MM.1S (cell line): ENCODE results near the gene FOXO3.
"Not testable (repeated sequence)": the region's sequence is repeated elsewhere in the genome, so short reads cannot be mapped to it uniquely, and the experiment has no call there.

ENCODE experiments used
- DNase-seq: peaks from one replicate; pipeline ENCODE4 v3.0.0-alpha.2; 2015
- H2AFZ ChIP-seq: fragments of 300-600 bp; sonication (generic); 2 replicates; pipeline ENCODE4 v1.6.0; 2016; ENCODE audit warnings: antibody characterized with exemption, low read length
- H3F3A ChIP-seq: fragments of 300-600 bp; sonication (generic); 2 replicates; pipeline ENCODE4 v1.6.1; 2016; ENCODE audit warnings: mild to moderate bottlenecking, antibody characterized with exemption, low read length, moderate library complexity, mixed read lengths; ENCODE audit not compliant: insufficient read depth
- H3K27ac ChIP-seq: fragments of 300-600 bp; sonication (generic); 2 replicates; pipeline ENCODE4 v1.5.1; 2016; ENCODE audit warnings: mild to moderate bottlenecking, low read length
- H3K27me3 ChIP-seq: fragments of 300-600 bp; sonication (generic); replicated peaks from 2 replicates; pipeline ENCODE4 v1.6.0; 2016; ENCODE audit warnings: low read length; ENCODE audit not compliant: insufficient read depth
- H3K36me3 ChIP-seq: fragments of 300-600 bp; sonication (generic); replicated peaks from 2 replicates; pipeline ENCODE4 v1.6.1; 2016; ENCODE audit warnings: mild to moderate bottlenecking, low read length, mixed read lengths; ENCODE audit not compliant: insufficient read depth
- H3K4me1 ChIP-seq: fragments of 300-600 bp; sonication (generic); 2 replicates; pipeline ENCODE4 v1.6.1; 2016; ENCODE audit warnings: low read length, mixed read lengths
- H3K4me2 ChIP-seq: fragments of 300-600 bp; sonication (generic); 2 replicates; pipeline ENCODE4 v1.6.0; 2016; ENCODE audit warnings: low read depth, low read length
- H3K4me3 ChIP-seq: fragments of 300-600 bp; sonication (generic); 2 replicates; pipeline ENCODE4 v1.5.1; 2016; ENCODE audit warnings: low read length, mixed read lengths
- H3K79me2 ChIP-seq: fragments of 300-600 bp; sonication (generic); 2 replicates; pipeline ENCODE4 v1.6.1; 2016; ENCODE audit warnings: mixed run types, low read length, mixed read lengths
- H3K9ac ChIP-seq: fragments of 300-600 bp; sonication (generic); 2 replicates; pipeline ENCODE4 v1.6.1; 2016; ENCODE audit warnings: low read length, mixed read lengths
- H3K9me2 ChIP-seq: fragments of 300-600 bp; sonication (generic); replicated peaks from 2 replicates; pipeline ENCODE4 v1.6.1; 2016; ENCODE audit warnings: mild to moderate bottlenecking, low read length, mixed read lengths; ENCODE audit not compliant: insufficient read depth
- H3K9me3 ChIP-seq: fragments of 300-600 bp; sonication (generic); replicated peaks from 2 replicates; pipeline ENCODE4 v1.6.1; 2016; ENCODE audit warnings: mild to moderate bottlenecking, low read length, mixed read lengths; ENCODE audit not compliant: insufficient read depth
- H4K20me1 ChIP-seq: fragments of 300-600 bp; sonication (generic); 2 replicates; pipeline ENCODE4 v1.6.1; 2016; ENCODE audit warnings: mild to moderate bottlenecking, low read length, moderate library complexity, mixed read lengths; ENCODE audit not compliant: insufficient read depth
- CTCF ChIP-seq: fragments of 300-600 bp; sonication (generic); IDR thresholded peaks from 2 replicates; pipeline ENCODE4 v1.5.1; 2016; ENCODE audit warnings: antibody characterized with exemption, low read length, mixed read lengths
- EZH2 ChIP-seq: fragments of 300-600 bp; sonication (generic); optimal IDR thresholded peaks from 2 replicates; pipeline ENCODE3; 2017; ENCODE audit warnings: low read depth, mild to moderate bottlenecking, antibody characterized with exemption, low read length, mixed read lengths
- EZH2phosphoT487 ChIP-seq: fragments of 300-600 bp; sonication (generic); IDR thresholded peaks from 2 replicates; pipeline ENCODE4 v1.6.1; 2018; ENCODE audit warnings: antibody characterized with exemption, low read length

Gene FOXO3

GRCh38 chr6:108559097-108559883 lies 1.4 kb upstream of the FOXO3 start:
- peak; percentile 88 for DNase-seq
- Histone ChIP-seq H4K20me1 (no peaks in the 10 kb centered on the region), H3K9me2 (no peaks in the 10 kb centered on the region), H3K9ac (peak overlapping the region; percentile 98), H3K79me2 (peaks cover 53% of the 10 kb centered on the region), H3K4me1 (peaks cover 9% of the 10 kb centered on the region), H3K27me3 (no peaks in the 10 kb centered on the region), H3K9me3 (no peaks in the 10 kb centered on the region), H2AFZ (no peak overlapping the region), H3F3A (peaks cover 48% of the 10 kb centered on the region), H3K4me3 (peak overlapping the region; percentile 90), H3K27ac (peak overlapping the region; percentile 99), H3K4me2 (peak overlapping the region; percentile 87), H3K36me3 (0 out of 2 replicates have a peak, but pooled peaks cover 13% of the 10 kb centered on the region)
- no peak for TF ChIP-seq CTCF
- TF ChIP-seq EZH2: no peak
- TF ChIP-seq EZH2phosphoT487: no peak

- DNase-seq: peak; percentile 65
- H3K9ac ChIP-seq: peak overlapping the region; percentile 98
- peak overlapping the region; percentile 99 for H3K27ac ChIP-seq
- no peaks in the 10 kb centered on the region for H3K9me2 ChIP-seq
- H3F3A ChIP-seq: peaks cover 55% of the 10 kb centered on the region
- peaks cover 9% of the 10 kb centered on the region for H3K4me1 ChIP-seq
- H3K4me2 ChIP-seq: peak overlapping the region; percentile 48; the same call in 1 of the 2 replicates
- peaks cover 7% of the 10 kb centered on the region; the same call in 1 of the 2 replicates for H4K20me1 ChIP-seq
- no peak overlapping the region for H2AFZ ChIP-seq
- peaks cover 60% of the 10 kb centered on the region for H3K79me2 ChIP-seq
- no peaks in the 10 kb centered on the region for H3K27me3 ChIP-seq
- 0 out of 2 replicates have a peak, but pooled peaks cover 15% of the 10 kb centered on the region for H3K36me3 ChIP-seq
- H3K4me3 ChIP-seq: peak overlapping the region; percentile 82
- TF ChIP-seq CTCF (no peak), EZH2 (no peak), EZH2phosphoT487 (no peak)
- no peaks in the 10 kb centered on the region for H3K9me3 ChIP-seq
Observed at GRCh38 chr6:108559884-108560462, 744 bp upstream of the FOXO3 start.

- Histone ChIP-seq H3K79me2 (peaks cover 73% of the 10 kb centered on the region), H3K36me3 (0 out of 2 replicates have a peak, but pooled peaks cover 15% of the 10 kb centered on the region), H3F3A (peaks cover 68% of the 10 kb centered on the region), H3K4me3 (peak overlapping the region; percentile 99), H3K27ac (peak overlapping the region; percentile 96; the same call in 1 of the 2 replicates), H3K9ac (peak overlapping the region; percentile 100)
- H3K9me3 ChIP-seq, H3K4me1 ChIP-seq, DNase-seq, H3K4me2 ChIP-seq, H3K9me2 ChIP-seq, H3K27me3 ChIP-seq, H2AFZ ChIP-seq, H4K20me1 ChIP-seq: not testable (repeated sequence)
Observed at GRCh38 chr6:108561309-108561647, 561 bp downstream of the FOXO3 start.
